ENCODE measurements around the gene PEX10.
A peak's percentile ranks its signal among the peaks of the same experiment; 100 is the strongest.

Gene PEX10

DNA sequence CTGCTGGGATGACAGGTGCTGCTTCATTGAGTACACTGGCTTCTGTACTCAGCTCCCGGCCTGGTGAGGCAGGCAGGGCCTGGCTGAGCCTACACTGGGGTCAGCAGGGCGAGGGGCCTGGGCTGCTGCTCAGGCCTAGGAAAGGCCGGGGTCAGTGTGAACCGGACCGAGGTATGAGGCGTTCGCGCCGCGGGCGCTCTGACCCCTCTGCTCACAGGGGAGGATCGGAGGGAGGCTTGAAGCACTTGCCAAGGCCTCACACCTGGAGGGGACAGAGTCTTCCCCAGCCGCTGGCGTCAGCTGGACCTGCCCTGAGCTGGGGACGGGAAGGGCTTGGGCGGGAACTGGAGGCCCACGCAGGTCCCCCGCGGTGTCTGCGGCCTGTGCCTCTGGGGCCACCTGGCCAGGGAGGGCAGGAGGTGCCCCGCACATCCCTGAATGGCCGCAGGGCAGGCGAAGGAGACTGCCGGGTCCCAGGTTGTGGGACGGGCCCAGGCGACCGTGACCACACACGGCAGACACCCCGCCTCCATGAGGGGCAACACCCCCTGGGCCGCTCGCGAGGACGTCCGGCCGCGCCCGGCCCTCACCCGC, 466 bp downstream of the PEX10 start:
- H3K27ac ChIP-seq: peak overlapping the region; percentile 82 to 94
- TF ChIP-seq, protein P1, sequence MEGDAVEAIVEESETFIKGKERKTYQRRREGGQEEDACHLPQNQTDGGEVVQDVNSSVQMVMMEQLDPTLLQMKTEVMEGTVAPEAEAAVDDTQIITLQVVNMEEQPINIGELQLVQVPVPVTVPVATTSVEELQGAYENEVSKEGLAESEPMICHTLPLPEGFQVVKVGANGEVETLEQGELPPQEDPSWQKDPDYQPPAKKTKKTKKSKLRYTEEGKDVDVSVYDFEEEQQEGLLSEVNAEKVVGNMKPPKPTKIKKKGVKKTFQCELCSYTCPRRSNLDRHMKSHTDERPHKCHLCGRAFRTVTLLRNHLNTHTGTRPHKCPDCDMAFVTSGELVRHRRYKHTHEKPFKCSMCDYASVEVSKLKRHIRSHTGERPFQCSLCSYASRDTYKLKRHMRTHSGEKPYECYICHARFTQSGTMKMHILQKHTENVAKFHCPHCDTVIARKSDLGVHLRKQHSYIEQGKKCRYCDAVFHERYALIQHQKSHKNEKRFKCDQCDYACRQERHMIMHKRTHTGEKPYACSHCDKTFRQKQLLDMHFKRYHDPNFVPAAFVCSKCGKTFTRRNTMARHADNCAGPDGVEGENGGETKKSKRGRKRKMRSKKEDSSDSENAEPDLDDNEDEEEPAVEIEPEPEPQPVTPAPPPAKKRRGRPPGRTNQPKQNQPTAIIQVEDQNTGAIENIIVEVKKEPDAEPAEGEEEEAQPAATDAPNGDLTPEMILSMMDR (IDR thresholded peaks at IDR 0.05): no peak
- no peak for DNase-seq (ENCODE audit: low spot score)
- peak overlapping the region; percentile 100 for H3K4me3 ChIP-seq

DNA sequence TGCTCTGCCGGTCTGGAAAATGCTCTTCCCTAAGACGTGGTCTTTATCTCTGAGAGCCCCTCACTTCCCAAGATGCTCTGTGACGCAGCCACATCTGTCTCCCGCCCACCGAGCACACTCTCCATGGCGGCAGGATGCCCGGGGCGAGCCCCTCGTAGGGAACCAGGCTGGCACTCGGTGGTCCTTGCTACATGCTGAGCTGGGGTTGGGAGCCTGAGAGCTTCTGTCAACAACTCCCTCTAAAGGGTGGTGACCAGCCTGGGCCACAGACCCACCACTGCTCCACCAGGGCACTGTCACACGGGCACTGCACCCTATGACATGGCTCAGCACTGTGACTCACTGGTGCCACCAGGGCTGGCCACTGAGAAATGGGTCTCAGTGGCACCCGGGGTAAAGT, 2.6 kb downstream of the PEX10 start:
- no peak for DNase-seq (ENCODE audit: low spot score)
- H3K4me3 ChIP-seq: no peak overlapping the region
- TF ChIP-seq, protein P1 (IDR thresholded peaks at IDR 0.05): no peak
- no peak overlapping the region for H3K27ac ChIP-seq

DNA sequence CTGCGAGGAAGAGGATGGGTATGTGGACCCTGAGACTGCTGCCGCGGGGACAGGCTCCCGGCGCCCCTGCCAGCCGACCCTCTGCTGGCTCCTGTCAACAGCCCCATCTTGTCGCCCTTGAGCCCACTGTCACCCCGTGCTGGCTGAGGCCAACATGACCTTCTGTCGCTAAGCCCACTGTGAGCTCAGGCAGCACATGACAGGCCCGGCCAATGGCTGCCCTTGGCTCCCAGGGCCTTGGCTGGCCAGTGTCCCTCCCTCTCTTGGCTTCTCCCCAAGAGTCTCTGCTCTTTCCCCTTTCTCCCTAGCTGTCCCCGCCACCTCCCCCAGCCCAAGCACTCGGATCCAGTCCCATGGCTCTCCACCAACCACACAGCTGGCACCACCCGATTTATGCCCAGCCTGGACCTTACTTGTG, 3.5 kb downstream of the PEX10 start:
- TF ChIP-seq, protein P1 (IDR thresholded peaks at IDR 0.05): no peak
- H3K4me3 ChIP-seq: no peak overlapping the region
- no peak overlapping the region for H3K27ac ChIP-seq
- no peak for DNase-seq (ENCODE audit: low spot score)

DNA sequence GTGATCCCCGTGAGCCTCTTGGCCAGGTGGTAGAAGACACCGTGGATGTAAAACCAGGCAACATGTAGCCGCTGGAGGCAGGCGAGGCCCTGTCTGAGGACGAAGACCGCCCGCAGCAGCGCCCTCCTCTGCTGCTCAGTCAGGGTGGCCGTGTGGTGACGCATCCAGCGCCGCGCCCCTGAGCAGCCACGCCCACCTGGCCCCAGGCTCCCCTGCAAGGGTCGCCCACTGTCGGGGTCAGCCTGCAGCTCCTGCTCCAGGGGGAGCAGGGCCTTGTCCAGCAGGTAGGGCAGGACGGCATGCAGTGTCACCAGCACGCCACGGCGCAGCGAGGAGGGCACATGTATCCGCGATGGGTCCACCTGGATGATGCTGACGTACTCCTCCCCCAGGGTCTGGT, 3.9 kb downstream of the PEX10 start:
- Histone ChIP-seq H3K27ac (no peak overlapping the region), H3K4me3 (no peak overlapping the region)
- TF ChIP-seq, protein P1 (IDR thresholded peaks at IDR 0.05): no peak
- no peak for DNase-seq (ENCODE audit: low spot score)

DNA sequence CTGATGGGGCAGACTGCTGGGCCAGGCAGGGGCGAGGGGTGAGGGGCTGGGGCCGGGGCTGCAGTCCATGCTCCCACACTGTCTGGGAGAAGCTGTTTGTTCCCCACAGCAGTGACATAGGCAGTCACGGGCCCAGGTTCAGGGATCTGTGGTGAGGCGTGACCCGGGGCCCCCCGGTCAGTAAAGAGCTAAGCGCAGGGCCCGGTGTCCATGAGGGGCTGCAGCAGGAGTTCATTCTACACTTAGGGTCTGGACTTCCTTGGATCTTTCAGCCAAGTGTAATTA, 4.4 kb downstream of the PEX10 start:
- Histone ChIP-seq H3K27ac (no peak overlapping the region), H3K4me3 (no peak overlapping the region)
- TF ChIP-seq, protein P1 (IDR thresholded peaks at IDR 0.05): no peak
- DNase-seq (ENCODE audit: low spot score): no peak

DNA sequence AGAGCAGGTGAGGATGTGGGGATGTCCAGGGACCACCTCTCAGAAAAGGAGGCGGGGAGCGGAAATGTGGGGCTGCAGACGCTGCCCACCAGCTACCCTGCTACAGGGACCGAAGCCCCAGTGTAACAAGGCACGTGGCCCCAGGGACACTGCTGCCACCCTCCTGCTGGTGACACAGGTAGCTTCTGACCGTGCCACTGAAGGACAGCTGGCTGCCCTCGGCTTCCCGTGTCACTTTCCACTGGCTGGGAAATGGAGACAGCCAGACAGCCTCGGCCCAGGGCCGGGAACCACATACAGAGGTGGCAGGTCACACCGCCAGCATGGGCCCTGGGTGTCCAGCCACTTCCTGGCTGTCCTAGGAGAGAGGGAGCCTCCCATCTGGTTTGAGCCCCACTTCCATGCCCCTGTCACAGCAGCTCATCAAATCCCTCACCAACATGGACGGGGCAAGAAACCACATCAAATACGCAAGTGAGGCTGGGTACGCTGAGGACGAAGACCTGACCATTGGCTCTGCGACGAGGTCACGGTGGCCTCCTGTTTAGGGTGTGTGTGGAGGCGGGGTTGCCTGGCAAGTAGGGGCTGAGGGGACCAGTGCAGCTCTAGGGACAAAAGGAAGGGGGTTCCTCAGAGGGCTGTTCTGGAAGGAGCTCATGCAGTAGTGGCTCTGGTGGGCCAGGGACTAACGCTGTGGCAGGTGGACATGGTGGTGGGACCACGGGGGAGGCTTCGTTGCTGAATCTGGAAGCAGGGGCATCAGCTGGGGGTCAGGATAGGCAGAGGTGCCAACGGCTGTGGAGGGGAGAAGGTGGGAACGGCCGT, 5.0 kb downstream of the PEX10 start:
- H3K4me3 ChIP-seq: no peak overlapping the region
- DNase-seq (ENCODE audit: low spot score): no peak
- TF ChIP-seq, protein P1 (IDR thresholded peaks at IDR 0.05): no peak
- no peak overlapping the region for H3K27ac ChIP-seq

GRCh38 chr1:2406451-2407041, 5.8 kb downstream of the PEX10 start:
- TF ChIP-seq, protein P1 (IDR thresholded peaks at IDR 0.05): no peak
- no peak overlapping the region for H3K27ac ChIP-seq
- no peak overlapping the region for H3K4me3 ChIP-seq
- DNase-seq (ENCODE audit: low spot score): no peak

All from coronary artery (tissue), 2 donors.